ENCODE measurements around the gene SLC7A1.

SLC7A1 gene

DNA sequence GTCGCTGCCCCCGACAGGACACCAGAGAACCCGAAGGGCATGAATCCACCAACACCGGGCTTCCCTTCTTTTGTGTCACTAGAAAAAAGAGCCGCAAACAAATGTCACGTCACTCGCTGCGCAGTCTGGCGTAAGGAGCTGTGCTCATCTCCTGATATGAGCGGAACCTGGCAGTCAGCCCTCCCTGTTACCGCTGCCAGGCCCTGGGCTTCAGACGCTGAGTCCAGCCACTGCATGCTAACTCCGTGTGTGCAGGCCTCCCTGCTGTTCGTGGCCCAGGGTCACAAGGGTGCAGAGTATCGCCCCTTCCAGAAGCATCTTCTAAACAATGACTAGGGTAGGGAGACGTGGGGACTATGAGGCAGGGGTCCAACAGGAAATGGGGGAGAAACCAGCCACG, 71.3 kb downstream of the SLC7A1 start:
- TF ChIP-seq, protein P1, sequence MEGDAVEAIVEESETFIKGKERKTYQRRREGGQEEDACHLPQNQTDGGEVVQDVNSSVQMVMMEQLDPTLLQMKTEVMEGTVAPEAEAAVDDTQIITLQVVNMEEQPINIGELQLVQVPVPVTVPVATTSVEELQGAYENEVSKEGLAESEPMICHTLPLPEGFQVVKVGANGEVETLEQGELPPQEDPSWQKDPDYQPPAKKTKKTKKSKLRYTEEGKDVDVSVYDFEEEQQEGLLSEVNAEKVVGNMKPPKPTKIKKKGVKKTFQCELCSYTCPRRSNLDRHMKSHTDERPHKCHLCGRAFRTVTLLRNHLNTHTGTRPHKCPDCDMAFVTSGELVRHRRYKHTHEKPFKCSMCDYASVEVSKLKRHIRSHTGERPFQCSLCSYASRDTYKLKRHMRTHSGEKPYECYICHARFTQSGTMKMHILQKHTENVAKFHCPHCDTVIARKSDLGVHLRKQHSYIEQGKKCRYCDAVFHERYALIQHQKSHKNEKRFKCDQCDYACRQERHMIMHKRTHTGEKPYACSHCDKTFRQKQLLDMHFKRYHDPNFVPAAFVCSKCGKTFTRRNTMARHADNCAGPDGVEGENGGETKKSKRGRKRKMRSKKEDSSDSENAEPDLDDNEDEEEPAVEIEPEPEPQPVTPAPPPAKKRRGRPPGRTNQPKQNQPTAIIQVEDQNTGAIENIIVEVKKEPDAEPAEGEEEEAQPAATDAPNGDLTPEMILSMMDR (IDR thresholded peaks at IDR 0.05; ENCODE audit: low read depth, low read length): no peak
- H3K4me3 ChIP-seq (replicated peaks in 1 of 2; ENCODE audit: low read depth in 2 of 2, low read length in 2 of 2): no peak overlapping the region
- peak; percentile 79 to 96 for DNase-seq (ENCODE audit: low read depth in 2 of 2)

DNA sequence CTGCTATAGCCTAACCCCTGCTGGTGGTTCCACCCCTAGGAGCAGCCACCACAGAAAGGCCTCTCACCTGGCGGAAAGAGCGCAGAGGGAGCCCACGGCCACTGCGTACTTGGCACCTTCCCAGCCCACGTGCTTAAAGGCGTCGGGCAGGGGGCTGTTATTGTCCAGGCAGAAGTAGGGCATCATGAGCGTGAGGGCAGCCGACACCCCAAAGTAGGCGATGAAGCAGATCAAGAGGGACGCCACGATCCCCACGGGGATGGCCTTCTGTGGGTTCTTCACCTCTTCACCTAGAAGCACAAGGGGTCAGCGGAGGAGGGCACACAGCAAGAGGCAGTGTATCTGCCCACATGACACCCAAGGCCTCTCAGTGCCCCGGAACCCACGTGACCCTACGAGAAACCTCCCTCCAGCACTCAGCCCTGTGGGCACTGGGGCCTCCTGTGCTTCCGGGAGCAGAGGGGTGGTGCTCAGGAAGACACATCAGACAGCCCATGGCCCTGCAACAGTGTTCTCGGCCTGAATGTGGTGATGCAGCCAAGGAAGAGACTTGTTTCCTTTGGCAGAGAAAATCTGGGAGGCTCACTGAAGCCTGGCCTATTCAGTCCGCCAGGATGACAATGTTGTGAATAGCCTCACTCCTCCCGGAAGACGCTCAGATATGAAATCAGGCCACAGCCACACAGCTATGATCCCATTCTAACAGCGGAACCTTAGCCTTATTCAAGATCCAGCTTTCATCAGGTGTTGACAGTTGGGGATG, 72.1 kb downstream of the SLC7A1 start:
- peak; percentile 93 to 96 for DNase-seq (ENCODE audit: low read depth in 2 of 2)
- TF ChIP-seq, protein P1 (IDR thresholded peaks at IDR 0.05; ENCODE audit: low read depth, low read length): peak; percentile 20

DNA sequence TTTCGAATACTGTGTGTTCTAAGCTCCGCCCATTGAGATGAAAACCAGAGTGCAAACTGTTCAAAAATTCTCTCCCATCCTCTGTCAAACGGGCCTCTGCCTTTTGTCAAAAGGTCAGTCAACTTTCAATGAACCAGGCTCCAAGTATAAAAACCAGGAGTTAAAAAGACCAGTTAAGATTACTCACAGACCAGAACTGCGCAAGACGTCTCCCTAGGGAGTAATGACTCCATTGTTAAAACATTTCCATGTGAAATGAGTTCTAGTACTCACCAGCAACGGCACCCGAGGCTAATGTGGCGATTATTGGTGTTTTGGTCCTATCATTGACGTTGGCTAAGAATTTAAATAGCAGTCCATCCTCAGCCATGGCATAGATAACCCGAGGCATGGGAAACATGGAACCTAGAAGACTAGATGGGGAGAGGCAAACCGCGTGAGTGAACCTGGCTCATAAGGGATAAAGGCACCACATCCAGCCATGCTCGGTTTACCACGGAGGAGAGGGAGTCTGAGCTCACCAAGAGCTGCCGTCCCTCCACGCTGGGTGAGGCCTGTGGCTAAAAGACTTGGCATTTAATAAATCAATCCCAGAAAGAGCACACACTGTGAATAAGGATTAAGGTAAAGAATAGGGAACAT, 73.3 kb downstream of the SLC7A1 start:
- DNase-seq (ENCODE audit: low read depth in 2 of 2): peak; percentile 97 to 99
- H3K4me3 ChIP-seq (replicated peaks in 1 of 2; ENCODE audit: low read depth in 2 of 2, low read length in 2 of 2): no peak overlapping the region
- TF ChIP-seq, protein P1 (IDR thresholded peaks at IDR 0.05; ENCODE audit: low read depth, low read length): no peak

More for the DNA sequence above, 72.1 kb downstream of the SLC7A1 start:
- no peak overlapping the region for H3K4me3 ChIP-seq (replicated peaks in 1 of 2; ENCODE audit: low read depth in 2 of 2, low read length in 2 of 2)

DNA sequence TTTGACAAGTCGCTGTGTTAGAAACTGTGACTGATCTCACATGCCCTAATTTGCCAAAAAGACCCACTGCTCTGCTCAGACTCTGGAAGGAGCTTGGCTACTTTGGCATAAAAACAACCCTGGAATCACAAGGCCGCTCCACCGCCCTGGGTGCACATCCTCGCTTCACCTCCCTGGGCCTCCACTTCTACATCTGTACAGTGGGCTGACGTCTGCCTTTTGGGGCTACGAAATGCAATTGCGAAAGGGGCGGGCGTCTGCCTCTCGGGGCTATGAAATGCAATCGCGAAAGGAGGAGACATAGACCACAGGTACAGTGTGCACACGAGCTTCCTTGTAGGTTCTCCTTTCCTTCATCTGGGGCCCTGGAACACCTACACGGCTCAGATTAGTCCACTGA, 74.2 kb downstream of the SLC7A1 start:
- no peak overlapping the region for H3K4me3 ChIP-seq (replicated peaks in 1 of 2; ENCODE audit: low read depth in 2 of 2, low read length in 2 of 2)
- DNase-seq (ENCODE audit: low read depth in 2 of 2): no peak
- TF ChIP-seq, protein P1 (IDR thresholded peaks at IDR 0.05; ENCODE audit: low read depth, low read length): no peak

DNA sequence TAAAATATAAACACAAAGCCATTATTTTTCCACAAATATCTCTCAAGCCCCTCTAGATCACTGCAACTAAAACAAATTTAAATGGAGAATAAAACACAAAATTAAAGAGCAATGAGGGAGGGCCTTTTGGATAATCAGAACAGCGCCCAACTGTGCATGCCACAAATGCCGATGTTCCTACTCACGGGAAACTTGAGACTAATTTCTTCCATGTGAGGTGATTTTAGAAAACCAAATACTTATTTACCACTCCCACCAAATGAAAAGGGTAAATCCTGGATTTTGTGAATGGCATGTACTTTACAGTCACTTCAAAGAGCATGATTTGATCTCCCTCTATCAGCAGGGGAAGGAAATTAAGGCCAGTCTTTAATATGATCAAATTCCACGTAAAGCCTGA, 74.8 kb downstream of the SLC7A1 start:
- DNase-seq (ENCODE audit: low read depth in 2 of 2): peak; percentile 68 to 86
- TF ChIP-seq, protein P1 (IDR thresholded peaks at IDR 0.05; ENCODE audit: low read depth, low read length): no peak
- H3K4me3 ChIP-seq (replicated peaks in 1 of 2; ENCODE audit: low read depth in 2 of 2, low read length in 2 of 2): no peak overlapping the region

DNA sequence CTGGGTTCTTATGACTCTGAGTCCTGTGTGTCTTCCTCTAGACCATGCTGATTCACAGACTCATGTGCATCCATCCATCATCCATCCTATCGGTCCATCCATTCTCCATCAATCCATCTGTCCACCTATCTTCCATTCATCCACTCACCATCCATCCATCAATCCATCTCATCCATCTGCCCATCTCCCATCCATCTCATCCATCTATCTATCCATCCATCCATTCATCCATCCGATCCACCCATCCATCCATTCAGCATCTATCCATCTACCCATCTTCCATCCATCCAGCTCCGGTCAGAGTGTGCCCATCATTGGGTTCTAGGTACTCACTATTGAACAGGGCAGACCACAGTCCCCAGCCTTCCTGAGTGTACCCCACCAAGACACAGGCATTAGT, 75.6 kb downstream of the SLC7A1 start:
- no peak for DNase-seq (ENCODE audit: low read depth in 2 of 2)
- H3K4me3 ChIP-seq (replicated peaks in 1 of 2; ENCODE audit: low read depth in 2 of 2, low read length in 2 of 2): no peak overlapping the region
- TF ChIP-seq, protein P1 (IDR thresholded peaks at IDR 0.05; ENCODE audit: low read depth, low read length): no peak

Data from cardiac fibroblast (primary cell).